B cell (primary cell): ENCODE measurements around the gene RUFY3. TPM values are rescaled to one million over a fixed set of nuclear protein-coding genes. Genes with fewer than 3 reads are reported as not detected.

Experiments
- ATAC-seq: fragments of 200-7000 bp; cut with Tn5 transposase; one replicate; pipeline ENCODE4 v1.10.0; 2021; ENCODE audit warnings: low read depth, mild to moderate bottlenecking, moderate number of reproducible peaks, moderate library complexity
- CTCF ChIA-PET: fragments of 350-600 bp; sonication (Branson Sonifier 250); formaldehyde crosslinking; loops from one replicate; lab custom pipeline; 2021; ENCODE audit warnings: antibody characterized with exemption, inconsistent platforms; lab: Charles Lee
- POLR2A ChIA-PET: fragments of 350-600 bp; sonication (Branson Sonifier 250); formaldehyde crosslinking; loops from one replicate; lab custom pipeline; 2021; ENCODE audit warnings: antibody characterized with exemption; lab: Charles Lee
- DNase-seq: peaks from one replicate; pipeline ENCODE4 v3.0.0; 2013
- H2AFZ ChIP-seq: 2 replicates; pipeline ENCODE4 v1.6.1; 2012; ENCODE audit warnings: mild to moderate bottlenecking, low read depth, low read length; ENCODE audit not compliant: insufficient read depth, poor library complexity, severe bottlenecking
- H3K27ac ChIP-seq, 2 donors: 1 replicate in 1 of 2; 2 replicates in 1 of 2; pipeline ENCODE4 v1.5.1; 2012 to 2013; ENCODE audit warnings: low read length in 2 of 2, mild to moderate bottlenecking in 2 of 2, moderate library complexity in 1 of 2
- H3K27me3 ChIP-seq, 4 experiments: fragments of 200-600 bp in 1 of 4; sonication (generic) in 1 of 4; replicated peaks in 1 of 4; 1 replicate in 2 of 4; 2 replicates in 2 of 4; pipeline versions ENCODE4 v1.6.1 to v1.7.0; 2013 to 2016; ENCODE audit warnings: low read length in 3 of 4, mild to moderate bottlenecking in 2 of 4, mixed read lengths in 1 of 4, moderate library complexity in 1 of 4; ENCODE audit not compliant: insufficient read depth in 4 of 4, control insufficient read depth in 3 of 4; ENCODE audit errors: control extremely low read depth in 1 of 4
- H3K36me3 ChIP-seq, 2 experiments: replicated peaks in 1 of 2; 1 replicate in 1 of 2; 2 replicates in 1 of 2; pipeline versions ENCODE4 v1.6.1 to v1.7.1; 2013; ENCODE audit warnings: low read length in 1 of 2; ENCODE audit not compliant: insufficient read depth in 2 of 2, control insufficient read depth in 1 of 2; ENCODE audit errors: control extremely low read depth in 1 of 2, extremely low read depth in 1 of 2
- H3K4me1 ChIP-seq, 2 donors: fragments of 200-600 bp in 1 of 2; sonication (generic) in 1 of 2; 1 replicate in 1 of 2; 2 replicates in 1 of 2; pipeline versions ENCODE4 v1.5.1 to v1.6.1; 2013 to 2017; ENCODE audit warnings: low read length in 2 of 2; ENCODE audit not compliant: control insufficient read depth in 2 of 2, insufficient read depth in 2 of 2
- H3K4me2 ChIP-seq: replicated peaks from 2 replicates; pipeline ENCODE3; 2012; ENCODE audit warnings: mild to moderate bottlenecking, low read depth, low read length; ENCODE audit not compliant: poor library complexity, severe bottlenecking
- H3K4me3 ChIP-seq, 5 experiments: fragments of 200-600 bp in 1 of 5; sonication (generic) in 1 of 5; 1 replicate in 3 of 5; 2 replicates in 2 of 5; pipeline versions ENCODE4 v1.5.1 to v1.7.0; 2011 to 2016; ENCODE audit warnings: low read length in 4 of 5, mild to moderate bottlenecking in 4 of 5, low read depth in 2 of 5, control low read depth in 1 of 5, moderate library complexity in 1 of 5; ENCODE audit not compliant: insufficient read depth in 1 of 5; ENCODE audit errors: control extremely low read depth in 1 of 5, extremely low read depth in 1 of 5
- H3K79me2 ChIP-seq: fragments of 200-600 bp; sonication (generic); one replicate; pipeline ENCODE4 v1.6.0; 2016; ENCODE audit warnings: low read length; ENCODE audit not compliant: control insufficient read depth, insufficient read depth
- H3K9ac ChIP-seq: fragments of 200-600 bp; sonication (generic); 2 replicates; pipeline ENCODE4 v1.6.1; 2017; ENCODE audit warnings: mild to moderate bottlenecking, low read length, moderate library complexity
- H3K9me3 ChIP-seq, 3 donors: one replicate each; pipeline versions ENCODE4 v1.6.1 to v1.7.1; 2013; ENCODE audit warnings: low read length in 2 of 3; ENCODE audit not compliant: control insufficient read depth in 2 of 3, insufficient read depth in 1 of 3; ENCODE audit errors: control extremely low read depth in 1 of 3
- H4K20me1 ChIP-seq: 2 replicates; pipeline ENCODE4 v1.6.0; 2012; ENCODE audit warnings: mild to moderate bottlenecking, low read length; ENCODE audit not compliant: insufficient read depth, control insufficient read depth, poor library complexity, severe bottlenecking
- H3K27ac Mint-ChIP-seq: one replicate; pipeline ENCODE4 v1.8.0; 2021; ENCODE audit warnings: mixed read lengths
- H3K27me3 Mint-ChIP-seq: one replicate; pipeline ENCODE4 v1.8.0; 2021; ENCODE audit warnings: mixed read lengths
- H3K4me1 Mint-ChIP-seq: one replicate; pipeline ENCODE4 v1.8.0; 2021; ENCODE audit warnings: mixed read lengths
- H3K4me3 Mint-ChIP-seq: one replicate; pipeline ENCODE4 v1.8.0; 2021; ENCODE audit warnings: mixed read lengths
- H3K9me3 Mint-ChIP-seq: one replicate; pipeline ENCODE4 v1.8.0; 2022; ENCODE audit warnings: mixed read lengths; ENCODE audit not compliant: insufficient read depth
- EZH2 ChIP-seq: IDR thresholded peaks from 2 replicates; pipeline ENCODE4 v1.6.1; 2012; ENCODE audit warnings: borderline replicate concordance, low read depth, mild to moderate bottlenecking, moderate library complexity, low read length; ENCODE audit not compliant: insufficient read depth, poor library complexity, severe bottlenecking
- WGBS: methylation state at CpG from one replicate; pipeline ENCODE4 v1.1.5; 2013; ENCODE audit warnings: missing lambda C conversion rate; ENCODE audit not compliant: insufficient coverage; 5-methylcytosine and 5-hydroxymethylcytosine counted together
- intact Hi-C: fragments of 100-400 bp; cut with micrococcal nuclease; formaldehyde crosslinking; loops from one replicate; pipeline ENCODE4 v1.10.0; 2022
- polyA plus RNA-seq: library from polyadenylated mRNA; depleted of rRNA; stranded (reverse); fragments of >200 nt; gene quantifications from 2 replicates; pipeline ENCODE4 v1.2.3, GENCODE V29; 2012
- total RNA-seq, 2 donors: library from RNA; stranded (reverse); fragments of 120-200 nt in 1 of 2; gene quantifications; 1 replicate in 1 of 2; 2 replicates in 1 of 2; pipeline versions ENCODE4 v1.2.3 to v1.2.4, GENCODE V29; 2013 to 2022
- TF ChIP-seq, protein P1 (sequence below): fragments of 200-600 bp; IDR thresholded peaks from one replicate; pipeline ENCODE4 v1.8.0; 2022; ENCODE audit warnings: antibody characterized with exemption, mild to moderate bottlenecking

The RUFY3 gene
- total and polyA plus RNA-seq, 2 donors (not counting 1 experiment from before 2014, with no cell fraction given), result 26.1 to 74.1 TPM

- no peak overlapping the region for H3K9ac ChIP-seq
- Mint-ChIP-seq H3K9me3 (no peaks in the 10 kb centered on the region), H3K4me1 (peaks cover 26% of the 10 kb centered on the region), H3K27ac (no peak overlapping the region), H3K4me3 (no peak overlapping the region), H3K27me3 (no peaks in the 10 kb centered on the region)
- no peaks in the 10 kb centered on the region for H4K20me1 ChIP-seq
- CTCF ChIA-PET, result interaction anchor here (1.0 kb wide), 1 partner anchor 16 kb away, joined by 3 read pairs; no protein-coding TSS in a partner anchor
- peaks cover 87% of the 10 kb centered on the region for H3K79me2 ChIP-seq
- intact Hi-C loops, result no loop called here
- H3K9me3 ChIP-seq, result no peaks in the 10 kb centered on the region
- peaks cover 18 to 23% of the 10 kb centered on the region in 2 donors for H3K4me1 ChIP-seq
- no peak overlapping the region for H3K27ac ChIP-seq
- ATAC-seq, result no peak
- no peaks in the 10 kb centered on the region for H3K36me3 ChIP-seq
- no peak overlapping the region for H2AFZ ChIP-seq
- TF ChIP-seq, protein P1, sequence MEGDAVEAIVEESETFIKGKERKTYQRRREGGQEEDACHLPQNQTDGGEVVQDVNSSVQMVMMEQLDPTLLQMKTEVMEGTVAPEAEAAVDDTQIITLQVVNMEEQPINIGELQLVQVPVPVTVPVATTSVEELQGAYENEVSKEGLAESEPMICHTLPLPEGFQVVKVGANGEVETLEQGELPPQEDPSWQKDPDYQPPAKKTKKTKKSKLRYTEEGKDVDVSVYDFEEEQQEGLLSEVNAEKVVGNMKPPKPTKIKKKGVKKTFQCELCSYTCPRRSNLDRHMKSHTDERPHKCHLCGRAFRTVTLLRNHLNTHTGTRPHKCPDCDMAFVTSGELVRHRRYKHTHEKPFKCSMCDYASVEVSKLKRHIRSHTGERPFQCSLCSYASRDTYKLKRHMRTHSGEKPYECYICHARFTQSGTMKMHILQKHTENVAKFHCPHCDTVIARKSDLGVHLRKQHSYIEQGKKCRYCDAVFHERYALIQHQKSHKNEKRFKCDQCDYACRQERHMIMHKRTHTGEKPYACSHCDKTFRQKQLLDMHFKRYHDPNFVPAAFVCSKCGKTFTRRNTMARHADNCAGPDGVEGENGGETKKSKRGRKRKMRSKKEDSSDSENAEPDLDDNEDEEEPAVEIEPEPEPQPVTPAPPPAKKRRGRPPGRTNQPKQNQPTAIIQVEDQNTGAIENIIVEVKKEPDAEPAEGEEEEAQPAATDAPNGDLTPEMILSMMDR, result no peak
- TF ChIP-seq EZH2, result no peak
- POLR2A ChIA-PET, result no interaction called here
- no peak overlapping the region for H3K4me3 ChIP-seq
- 89% methylated on average over 4 of the region's 13 CpGs for WGBS
- no peak for DNase-seq
- no peak overlapping the region for H3K4me2 ChIP-seq
- H3K27me3 ChIP-seq, result no peaks in the 10 kb centered on the region
Observed at GRCh38 chr4:70718811-70719604, 2.8 kb upstream of the RUFY3 start.

- Histone ChIP-seq H3K9me3 (no peaks in the 10 kb centered on the region), H3K4me3 (no peak overlapping the region), H2AFZ (no peak overlapping the region), H3K36me3 (no peaks in the 10 kb centered on the region), H4K20me1 (no peaks in the 10 kb centered on the region), H3K4me2 (no peak overlapping the region), H3K79me2 (peaks cover 89% of the 10 kb centered on the region), H3K27ac (no peak overlapping the region), H3K9ac (no peak overlapping the region), H3K4me1 (no peaks in the 10 kb centered on the region), H3K27me3 (no peaks in the 10 kb centered on the region)
- intact Hi-C loops, result no loop called here
- Mint-ChIP-seq H3K9me3 (no peaks in the 10 kb centered on the region), H3K27ac (no peak overlapping the region), H3K4me3 (no peak overlapping the region), H3K4me1 (peaks cover 3% of the 10 kb centered on the region), H3K27me3 (no peaks in the 10 kb centered on the region)
- ChIA-PET POLR2A (no interaction called here), CTCF (interaction anchor here (0.6 to 1.4 kb wide), 8 partner anchors 9 to 372 kb away, joined by 3 to 7 read pairs (median 3); no protein-coding TSS in a partner anchor)
- no peak for DNase-seq
- TF ChIP-seq, protein P1, result no peak
- no peak for TF ChIP-seq EZH2
- ATAC-seq, result no peak
- WGBS, result 100% methylated on average over 1 of the region's 7 CpGs
Observed at GRCh38 chr4:70722199-70722791, 531 bp downstream of the RUFY3 start.
